Measurements from ENCODE around the gene NRG2.

NRG2 gene

DNA sequence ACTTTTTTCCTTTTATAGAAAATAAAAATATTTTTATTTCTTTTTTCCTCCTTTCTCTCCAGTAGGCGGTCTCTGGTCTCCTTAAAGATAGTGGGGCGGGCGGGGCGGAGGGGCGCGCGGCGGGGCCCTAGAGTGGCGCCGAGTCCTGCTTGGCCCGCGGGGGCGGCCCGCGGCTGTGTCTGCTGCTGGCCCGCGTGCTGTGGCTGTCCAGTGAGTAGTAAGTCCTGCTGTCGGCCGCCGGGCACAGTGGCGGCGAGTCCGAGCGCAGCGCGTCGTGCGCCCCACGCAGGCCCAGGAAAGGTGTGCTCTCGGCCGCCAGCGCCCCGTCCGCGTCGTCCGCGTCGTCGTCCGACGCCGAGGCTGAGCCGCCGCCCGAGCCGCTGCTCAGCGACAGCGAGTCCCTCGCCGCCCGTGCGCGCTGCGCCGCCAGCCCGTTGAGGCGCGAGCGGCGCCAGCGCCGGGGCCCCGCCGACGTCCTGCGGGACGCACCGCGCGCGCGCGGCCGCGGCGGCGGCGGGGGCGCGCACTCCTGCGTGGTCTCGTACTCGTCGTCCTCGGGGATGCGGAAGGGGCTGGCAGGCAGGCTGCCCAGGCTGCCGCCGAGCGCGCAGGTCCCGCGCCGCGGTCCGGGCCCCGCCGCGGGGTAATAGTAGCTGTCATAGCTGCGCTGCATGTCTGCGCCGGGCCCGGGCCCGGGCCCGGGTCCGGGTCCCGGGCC is 195.2 kb downstream of the NRG2 start:
- ATAC-seq, result peak; percentile 44
- TF ChIP-seq ISL1 (CRISPR knock-in tag; IDR thresholded peaks at IDR 0.05) (no peak), ZNF70 (CRISPR knock-in tag; IDR thresholded peaks at IDR 0.05) (no peak), ARNTL (CRISPR knock-in tag; IDR thresholded peaks at IDR 0.05; ENCODE audit: borderline replicate concordance, low read depth) (no peak), RARB (CRISPR knock-in tag; IDR thresholded peaks at IDR 0.05) (no peak), ZNF565 (CRISPR knock-in tag; conservative IDR thresholded peaks at IDR 0.05; ENCODE audit: low read depth) (no peak), OSR1 (CRISPR knock-in tag; IDR thresholded peaks at IDR 0.05) (no peak), ZFP3 (CRISPR knock-in tag; IDR thresholded peaks at IDR 0.05) (no peak), GLIS3 (CRISPR knock-in tag; IDR thresholded peaks at IDR 0.05) (no peak), ESRRG (CRISPR knock-in tag; IDR thresholded peaks at IDR 0.05) (no peak), SNAI2 (CRISPR knock-in tag; IDR thresholded peaks at IDR 0.05) (no peak)
- TF ChIP-seq, protein P1, sequence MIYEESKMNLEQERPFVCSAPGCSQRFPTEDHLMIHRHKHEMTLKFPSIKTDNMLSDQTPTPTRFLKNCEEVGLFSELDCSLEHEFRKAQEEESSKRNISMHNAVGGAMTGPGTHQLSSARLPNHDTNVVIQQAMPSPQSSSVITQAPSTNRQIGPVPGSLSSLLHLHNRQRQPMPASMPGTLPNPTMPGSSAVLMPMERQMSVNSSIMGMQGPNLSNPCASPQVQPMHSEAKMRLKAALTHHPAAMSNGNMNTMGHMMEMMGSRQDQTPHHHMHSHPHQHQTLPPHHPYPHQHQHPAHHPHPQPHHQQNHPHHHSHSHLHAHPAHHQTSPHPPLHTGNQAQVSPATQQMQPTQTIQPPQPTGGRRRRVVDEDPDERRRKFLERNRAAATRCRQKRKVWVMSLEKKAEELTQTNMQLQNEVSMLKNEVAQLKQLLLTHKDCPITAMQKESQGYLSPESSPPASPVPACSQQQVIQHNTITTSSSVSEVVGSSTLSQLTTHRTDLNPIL (CRISPR knock-in tag; IDR thresholded peaks at IDR 0.05; ENCODE audit: low read depth), result no peak
- TF ChIP-seq, protein P2, sequence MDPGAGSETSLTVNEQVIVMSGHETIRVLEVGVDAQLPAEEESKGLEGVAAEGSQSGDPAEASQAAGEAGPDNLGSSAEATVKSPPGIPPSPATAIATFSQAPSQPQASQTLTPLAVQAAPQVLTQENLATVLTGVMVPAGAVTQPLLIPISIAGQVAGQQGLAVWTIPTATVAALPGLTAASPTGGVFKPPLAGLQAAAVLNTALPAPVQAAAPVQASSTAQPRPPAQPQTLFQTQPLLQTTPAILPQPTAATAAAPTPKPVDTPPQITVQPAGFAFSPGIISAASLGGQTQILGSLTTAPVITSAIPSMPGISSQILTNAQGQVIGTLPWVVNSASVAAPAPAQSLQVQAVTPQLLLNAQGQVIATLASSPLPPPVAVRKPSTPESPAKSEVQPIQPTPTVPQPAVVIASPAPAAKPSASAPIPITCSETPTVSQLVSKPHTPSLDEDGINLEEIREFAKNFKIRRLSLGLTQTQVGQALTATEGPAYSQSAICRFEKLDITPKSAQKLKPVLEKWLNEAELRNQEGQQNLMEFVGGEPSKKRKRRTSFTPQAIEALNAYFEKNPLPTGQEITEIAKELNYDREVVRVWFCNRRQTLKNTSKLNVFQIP (CRISPR knock-in tag; IDR thresholded peaks at IDR 0.05; ENCODE audit: borderline replicate concordance, low read depth), result no peak
- TF ChIP-seq, protein P3, sequence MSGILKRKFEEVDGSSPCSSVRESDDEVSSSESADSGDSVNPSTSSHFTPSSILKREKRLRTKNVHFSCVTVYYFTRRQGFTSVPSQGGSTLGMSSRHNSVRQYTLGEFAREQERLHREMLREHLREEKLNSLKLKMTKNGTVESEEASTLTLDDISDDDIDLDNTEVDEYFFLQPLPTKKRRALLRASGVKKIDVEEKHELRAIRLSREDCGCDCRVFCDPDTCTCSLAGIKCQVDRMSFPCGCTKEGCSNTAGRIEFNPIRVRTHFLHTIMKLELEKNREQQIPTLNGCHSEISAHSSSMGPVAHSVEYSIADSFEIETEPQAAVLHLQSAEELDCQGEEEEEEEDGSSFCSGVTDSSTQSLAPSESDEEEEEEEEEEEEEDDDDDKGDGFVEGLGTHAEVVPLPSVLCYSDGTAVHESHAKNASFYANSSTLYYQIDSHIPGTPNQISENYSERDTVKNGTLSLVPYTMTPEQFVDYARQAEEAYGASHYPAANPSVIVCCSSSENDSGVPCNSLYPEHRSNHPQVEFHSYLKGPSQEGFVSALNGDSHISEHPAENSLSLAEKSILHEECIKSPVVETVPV (CRISPR knock-in tag; IDR thresholded peaks at IDR 0.05), result no peak

DNA sequence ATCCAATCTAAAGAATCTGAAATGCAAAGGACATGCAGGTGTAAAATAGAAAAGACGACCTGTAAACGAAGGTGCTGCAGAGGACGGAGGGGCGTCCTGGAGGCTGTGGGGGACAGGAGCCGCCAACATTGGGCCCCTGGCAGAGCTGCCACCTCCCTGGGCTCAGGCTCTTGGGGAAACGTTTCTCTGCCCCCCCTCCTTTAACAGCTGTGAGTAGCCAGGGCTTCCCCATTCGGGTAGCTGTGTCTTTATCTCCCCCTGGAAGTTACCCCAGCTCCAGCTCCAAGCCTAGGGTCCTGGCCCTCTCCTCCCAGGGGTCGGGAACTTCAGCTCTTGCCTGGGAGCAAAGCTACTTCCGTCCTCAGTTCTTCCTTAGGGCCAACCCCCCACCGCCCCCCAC is 196.0 kb downstream of the NRG2 start:
- TF ChIP-seq, protein P2 (CRISPR knock-in tag; IDR thresholded peaks at IDR 0.05; ENCODE audit: borderline replicate concordance, low read depth), result no peak
- no peak for TF ChIP-seq GLIS3 (CRISPR knock-in tag; IDR thresholded peaks at IDR 0.05)
- TF ChIP-seq, protein P1 (CRISPR knock-in tag; IDR thresholded peaks at IDR 0.05; ENCODE audit: low read depth), result no peak
- TF ChIP-seq, protein P4, sequence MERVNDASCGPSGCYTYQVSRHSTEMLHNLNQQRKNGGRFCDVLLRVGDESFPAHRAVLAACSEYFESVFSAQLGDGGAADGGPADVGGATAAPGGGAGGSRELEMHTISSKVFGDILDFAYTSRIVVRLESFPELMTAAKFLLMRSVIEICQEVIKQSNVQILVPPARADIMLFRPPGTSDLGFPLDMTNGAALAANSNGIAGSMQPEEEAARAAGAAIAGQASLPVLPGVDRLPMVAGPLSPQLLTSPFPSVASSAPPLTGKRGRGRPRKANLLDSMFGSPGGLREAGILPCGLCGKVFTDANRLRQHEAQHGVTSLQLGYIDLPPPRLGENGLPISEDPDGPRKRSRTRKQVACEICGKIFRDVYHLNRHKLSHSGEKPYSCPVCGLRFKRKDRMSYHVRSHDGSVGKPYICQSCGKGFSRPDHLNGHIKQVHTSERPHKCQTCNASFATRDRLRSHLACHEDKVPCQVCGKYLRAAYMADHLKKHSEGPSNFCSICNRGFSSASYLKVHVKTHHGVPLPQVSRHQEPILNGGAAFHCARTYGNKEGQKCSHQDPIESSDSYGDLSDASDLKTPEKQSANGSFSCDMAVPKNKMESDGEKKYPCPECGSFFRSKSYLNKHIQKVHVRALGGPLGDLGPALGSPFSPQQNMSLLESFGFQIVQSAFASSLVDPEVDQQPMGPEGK (CRISPR knock-in tag; IDR thresholded peaks at IDR 0.05; ENCODE audit: borderline replicate concordance), result no peak
- no peak for TF ChIP-seq RARB (CRISPR knock-in tag; IDR thresholded peaks at IDR 0.05)
- no peak for TF ChIP-seq ZFP3 (CRISPR knock-in tag; IDR thresholded peaks at IDR 0.05)
- TF ChIP-seq ESRRG (CRISPR knock-in tag; IDR thresholded peaks at IDR 0.05), result no peak
- no peak for TF ChIP-seq OSR1 (CRISPR knock-in tag; IDR thresholded peaks at IDR 0.05)
- no peak for TF ChIP-seq SNAI2 (CRISPR knock-in tag; IDR thresholded peaks at IDR 0.05)
- TF ChIP-seq TOX (CRISPR knock-in tag; IDR thresholded peaks at IDR 0.05; ENCODE audit: borderline replicate concordance), result no peak
- no peak for TF ChIP-seq BACH2 (CRISPR knock-in tag; IDR thresholded peaks at IDR 0.05; ENCODE audit: borderline replicate concordance)
- TF ChIP-seq CSDC2 (CRISPR knock-in tag; IDR thresholded peaks at IDR 0.05), result no peak
- TF ChIP-seq, protein P5, sequence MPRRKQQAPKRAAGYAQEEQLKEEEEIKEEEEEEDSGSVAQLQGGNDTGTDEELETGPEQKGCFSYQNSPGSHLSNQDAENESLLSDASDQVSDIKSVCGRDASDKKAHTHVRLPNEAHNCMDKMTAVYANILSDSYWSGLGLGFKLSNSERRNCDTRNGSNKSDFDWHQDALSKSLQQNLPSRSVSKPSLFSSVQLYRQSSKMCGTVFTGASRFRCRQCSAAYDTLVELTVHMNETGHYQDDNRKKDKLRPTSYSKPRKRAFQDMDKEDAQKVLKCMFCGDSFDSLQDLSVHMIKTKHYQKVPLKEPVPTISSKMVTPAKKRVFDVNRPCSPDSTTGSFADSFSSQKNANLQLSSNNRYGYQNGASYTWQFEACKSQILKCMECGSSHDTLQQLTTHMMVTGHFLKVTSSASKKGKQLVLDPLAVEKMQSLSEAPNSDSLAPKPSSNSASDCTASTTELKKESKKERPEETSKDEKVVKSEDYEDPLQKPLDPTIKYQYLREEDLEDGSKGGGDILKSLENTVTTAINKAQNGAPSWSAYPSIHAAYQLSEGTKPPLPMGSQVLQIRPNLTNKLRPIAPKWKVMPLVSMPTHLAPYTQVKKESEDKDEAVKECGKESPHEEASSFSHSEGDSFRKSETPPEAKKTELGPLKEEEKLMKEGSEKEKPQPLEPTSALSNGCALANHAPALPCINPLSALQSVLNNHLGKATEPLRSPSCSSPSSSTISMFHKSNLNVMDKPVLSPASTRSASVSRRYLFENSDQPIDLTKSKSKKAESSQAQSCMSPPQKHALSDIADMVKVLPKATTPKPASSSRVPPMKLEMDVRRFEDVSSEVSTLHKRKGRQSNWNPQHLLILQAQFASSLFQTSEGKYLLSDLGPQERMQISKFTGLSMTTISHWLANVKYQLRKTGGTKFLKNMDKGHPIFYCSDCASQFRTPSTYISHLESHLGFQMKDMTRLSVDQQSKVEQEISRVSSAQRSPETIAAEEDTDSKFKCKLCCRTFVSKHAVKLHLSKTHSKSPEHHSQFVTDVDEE (CRISPR knock-in tag; IDR thresholded peaks at IDR 0.05), result no peak
- TF ChIP-seq ZC3H10 (CRISPR knock-in tag; IDR thresholded peaks at IDR 0.05), result no peak
- no peak for ATAC-seq
